BJ (cell line): ENCODE data around the gene FSTL4. TPM values are rescaled to one million over a fixed set of nuclear protein-coding genes. Genes with fewer than 3 reads are reported as not detected.

ENCODE experiments used
- CTCF ChIA-PET: fragments of 350-600 bp; formaldehyde crosslinking; extraction: SDS; loops from one replicate; lab custom pipeline; 2021; ENCODE audit warnings: antibody characterized with exemption, inconsistent platforms; lab: Yijun Ruan, JAX
- POLR2A ChIA-PET: fragments of 300-600 bp; sonication (Branson Sonifier 250); formaldehyde crosslinking; extraction: SDS; loops from one replicate; lab custom pipeline; 2021; ENCODE audit warnings: antibody characterized with exemption; lab: Charles Lee
- DNase-seq: peaks from one replicate; pipeline ENCODE4 v3.0.0-alpha.2; 2011; ENCODE audit warnings: low read depth
- H3K27me3 ChIP-seq: 2 replicates; pipeline ENCODE4 v1.6.0; 2011; ENCODE audit warnings: low read length; ENCODE audit not compliant: control insufficient read depth, insufficient read depth
- H3K36me3 ChIP-seq: 2 replicates; pipeline ENCODE4 v1.5.1; 2011; ENCODE audit warnings: low read length; ENCODE audit not compliant: control insufficient read depth, insufficient read depth
- H3K4me3 ChIP-seq: 2 replicates; pipeline ENCODE4 v1.5.1; 2011; ENCODE audit warnings: low read depth, mild to moderate bottlenecking, control low read depth, low read length
- polyA plus RNA-seq: library from polyadenylated mRNA; depleted of rRNA; stranded (reverse); fragments of >200 nt; gene quantifications from 2 replicates; pipeline ENCODE4 v1.2.3, GENCODE V29; 2011
- TF ChIP-seq, protein P1 (sequence below): IDR thresholded peaks from 2 replicates; pipeline ENCODE4 v1.5.1; 2011; ENCODE audit warnings: low read depth, mild to moderate bottlenecking, control low read depth, inconsistent platforms, low read length, moderate library complexity; ENCODE audit not compliant: insufficient read depth

Gene FSTL4
- polyA plus RNA-seq, 1 experiment: not detected

DNA sequence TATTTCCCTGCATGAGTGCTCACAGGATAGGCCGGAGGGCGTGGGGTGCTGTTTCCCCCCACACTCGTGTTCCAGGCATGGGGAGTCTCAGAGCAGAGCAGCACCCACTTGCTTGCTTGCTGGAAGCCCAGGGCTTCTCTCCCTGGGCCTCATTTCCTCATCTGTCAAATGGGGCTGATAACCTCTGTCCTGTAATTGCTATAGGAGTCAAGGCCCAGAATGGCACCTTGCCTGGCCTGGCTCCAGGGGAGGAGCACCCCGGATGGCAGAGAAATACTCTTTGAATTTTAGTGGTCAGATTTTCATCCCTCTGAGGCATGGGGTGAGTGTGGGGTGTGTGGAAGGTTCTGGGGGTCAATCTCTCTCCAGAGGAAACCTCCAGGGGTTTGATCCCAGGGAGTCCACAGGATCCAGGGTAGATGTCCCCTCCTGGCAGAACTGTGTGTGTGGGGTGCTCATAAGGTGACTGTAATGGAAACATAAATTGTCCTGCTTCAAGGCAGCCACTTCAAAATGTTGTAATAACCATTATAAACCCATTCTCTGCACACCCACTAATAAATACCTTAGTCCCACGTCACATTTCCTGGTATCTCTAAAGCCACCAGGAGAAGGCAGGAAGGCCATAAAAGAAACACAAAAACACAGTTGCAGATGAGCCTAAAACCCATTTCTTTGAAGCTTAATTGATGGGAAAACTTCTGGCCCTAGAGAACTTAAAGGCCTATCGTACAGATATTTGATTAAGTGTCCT lies 272.2 kb downstream of the FSTL4 start:
- CTCF ChIA-PET: no interaction called here

DNA sequence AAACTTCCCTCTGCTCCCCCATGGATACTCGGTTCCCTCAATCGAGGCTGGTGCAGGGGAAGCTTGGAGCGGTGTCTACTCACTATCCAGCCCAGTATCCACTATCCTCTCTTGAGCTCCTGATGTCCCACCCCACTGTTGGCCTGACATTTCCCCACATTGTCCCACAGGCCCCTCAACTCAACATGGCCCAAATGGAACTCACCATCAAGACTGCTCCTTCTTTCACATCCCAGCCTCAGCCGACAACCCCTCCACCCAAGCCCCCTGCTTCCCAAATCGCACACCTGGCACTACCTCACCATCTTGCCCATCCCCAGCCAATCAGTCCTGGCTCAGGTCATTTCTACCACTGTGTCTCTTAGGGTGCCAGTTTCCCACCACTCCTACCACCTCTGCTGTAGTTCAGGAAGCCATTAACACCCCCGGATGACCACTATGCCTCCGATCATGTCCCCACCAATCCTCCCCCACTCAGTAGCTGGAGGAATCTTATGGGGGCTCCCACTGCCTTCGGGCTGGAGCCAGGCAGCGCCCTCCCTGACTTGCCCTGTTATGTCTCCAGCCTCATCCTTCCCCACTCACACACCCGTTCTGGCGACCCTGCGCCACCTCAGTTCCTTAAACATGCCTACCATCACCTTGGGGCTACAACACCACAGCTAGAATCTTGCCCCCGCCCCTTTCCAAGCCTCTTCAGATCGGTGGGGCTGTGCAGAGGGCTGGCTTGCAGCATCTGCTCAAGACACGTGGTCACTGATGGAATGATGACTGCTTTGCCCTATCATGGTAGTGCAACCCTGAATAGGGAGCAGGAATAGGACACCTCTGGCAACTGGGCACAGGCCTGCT lies 273.6 kb downstream of the FSTL4 start:
- no peak for DNase-seq
- Histone ChIP-seq H3K36me3 (no peaks in the 10 kb centered on the region), H3K4me3 (no peak overlapping the region), H3K27me3 (peaks cover 2% of the 10 kb centered on the region; the same call in 1 of the 2 replicates)
- TF ChIP-seq, protein P1, sequence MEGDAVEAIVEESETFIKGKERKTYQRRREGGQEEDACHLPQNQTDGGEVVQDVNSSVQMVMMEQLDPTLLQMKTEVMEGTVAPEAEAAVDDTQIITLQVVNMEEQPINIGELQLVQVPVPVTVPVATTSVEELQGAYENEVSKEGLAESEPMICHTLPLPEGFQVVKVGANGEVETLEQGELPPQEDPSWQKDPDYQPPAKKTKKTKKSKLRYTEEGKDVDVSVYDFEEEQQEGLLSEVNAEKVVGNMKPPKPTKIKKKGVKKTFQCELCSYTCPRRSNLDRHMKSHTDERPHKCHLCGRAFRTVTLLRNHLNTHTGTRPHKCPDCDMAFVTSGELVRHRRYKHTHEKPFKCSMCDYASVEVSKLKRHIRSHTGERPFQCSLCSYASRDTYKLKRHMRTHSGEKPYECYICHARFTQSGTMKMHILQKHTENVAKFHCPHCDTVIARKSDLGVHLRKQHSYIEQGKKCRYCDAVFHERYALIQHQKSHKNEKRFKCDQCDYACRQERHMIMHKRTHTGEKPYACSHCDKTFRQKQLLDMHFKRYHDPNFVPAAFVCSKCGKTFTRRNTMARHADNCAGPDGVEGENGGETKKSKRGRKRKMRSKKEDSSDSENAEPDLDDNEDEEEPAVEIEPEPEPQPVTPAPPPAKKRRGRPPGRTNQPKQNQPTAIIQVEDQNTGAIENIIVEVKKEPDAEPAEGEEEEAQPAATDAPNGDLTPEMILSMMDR: no peak
- ChIA-PET POLR2A (no interaction called here), CTCF (interaction anchor here (1.5 kb wide), 1 partner anchor 12 kb away, joined by 6 read pairs; no protein-coding TSS in a partner anchor)

More for the DNA sequence above, 272.2 kb downstream of the FSTL4 start:
- Histone ChIP-seq H3K36me3 (no peaks in the 10 kb centered on the region), H3K27me3 (0 out of 2 replicates have a peak, but pooled peaks cover 2% of the 10 kb centered on the region), H3K4me3 (no peak overlapping the region)
- DNase-seq: peak; percentile 4
- TF ChIP-seq, protein P1: no peak
- POLR2A ChIA-PET: no interaction called here

DNA sequence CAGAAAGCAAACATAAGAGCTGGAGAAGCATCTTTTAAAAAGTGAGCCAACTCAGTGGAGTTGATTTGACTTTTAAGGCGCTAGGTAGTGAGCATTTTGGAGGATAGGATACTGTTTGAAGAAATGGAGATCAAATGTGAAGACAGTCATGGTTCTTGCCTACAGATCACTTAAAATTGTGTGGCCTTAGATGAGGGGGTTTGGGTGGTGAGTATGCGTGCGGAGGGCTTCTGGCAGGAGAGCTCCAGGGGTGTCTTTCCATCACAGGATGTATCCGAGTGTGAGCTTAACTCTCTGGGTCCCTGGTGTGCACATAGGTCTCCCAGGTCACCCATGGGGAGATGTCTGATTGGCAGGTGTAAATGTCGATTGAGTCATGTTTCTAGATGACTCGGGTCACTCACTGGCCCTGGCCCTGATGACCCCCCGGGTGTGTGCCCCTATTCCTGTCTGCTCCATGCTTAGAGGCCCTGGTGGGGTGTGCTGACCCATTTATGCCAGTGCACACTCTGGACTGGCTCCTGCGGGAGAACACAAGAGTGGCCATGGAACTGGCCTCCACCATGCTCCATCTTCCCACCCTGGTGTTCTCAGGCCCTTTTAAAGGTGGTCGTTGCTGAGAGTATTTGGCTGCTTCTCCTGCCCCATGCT lies 274.4 kb downstream of the FSTL4 start:
- POLR2A ChIA-PET: no interaction called here
- H3K4me3 ChIP-seq: no peak overlapping the region
- H3K36me3 ChIP-seq: no peaks in the 10 kb centered on the region
- no peak for DNase-seq
- peaks cover 2% of the 10 kb centered on the region; the same call in 1 of the 2 replicates for H3K27me3 ChIP-seq
- CTCF ChIA-PET: interaction anchor here (1.5 kb wide), 1 partner anchor 11 kb away, joined by 6 read pairs; no protein-coding TSS in a partner anchor
- TF ChIP-seq, protein P1: no peak

DNA sequence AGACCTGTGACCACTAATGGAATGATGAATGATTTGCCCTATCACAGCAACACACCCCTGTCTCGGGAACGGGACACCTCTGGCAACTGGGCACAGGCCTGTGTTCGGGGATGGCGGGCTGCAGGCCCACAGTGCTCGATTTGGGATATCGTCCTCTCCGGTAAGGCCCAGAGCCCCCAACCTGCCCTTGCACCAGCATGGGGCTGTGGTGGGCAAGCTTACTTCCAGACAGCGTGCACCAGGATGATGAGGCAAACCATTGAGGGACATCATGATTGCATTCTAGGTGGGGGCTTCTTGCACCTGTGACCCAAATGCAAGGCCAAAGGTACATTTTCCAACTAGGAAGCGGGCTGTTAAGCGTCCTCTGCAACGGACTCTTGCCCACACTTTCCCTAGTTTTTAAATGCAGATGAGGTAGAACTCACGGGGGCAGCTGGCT lies 275.4 kb downstream of the FSTL4 start:
- H3K4me3 ChIP-seq: no peak overlapping the region
- DNase-seq: no peak
- TF ChIP-seq, protein P1: no peak
- CTCF ChIA-PET: interaction anchor here (1.5 kb wide), 1 partner anchor 10 kb away, joined by 6 read pairs; no protein-coding TSS in a partner anchor
- H3K36me3 ChIP-seq: no peaks in the 10 kb centered on the region
- peaks cover 2% of the 10 kb centered on the region for H3K27me3 ChIP-seq
- POLR2A ChIA-PET: no interaction called here
